K562 treated with DMSO at 1 percent for 4 hours (cell line): ENCODE measurements around the gene GFOD2. TPM values are rescaled to one million over a fixed set of nuclear protein-coding genes. Genes with fewer than 3 reads are reported as not detected.

ENCODE experiments used
- total RNA-seq: library from RNA; unstranded; fragments of 300-600 nt; gene quantifications from 2 replicates; pipeline ENCODE4 v1.2.3, GENCODE V29; 2022; ENCODE audit not compliant: insufficient read depth

Gene GFOD2
- total RNA-seq = 11.6 and 15.4 TPM in 2 replicates

GRCh38 chr16:67719048-67719777 lies at the start of gene GFOD2:
Gene GFOD2 (minus strand): TSS chr16:67719316. CDS start chr16:67685715, 33,601 bp downstream.

GRCh38 chr16:67666559-67667452 lies 52.3 kb downstream of the GFOD2 start, which contains the start of the genes C16orf86 and ENKD1:
Gene C16orf86 (plus strand): TSS chr16:67666814. CDS start chr16:67666971, 157 bp downstream.
Gene ENKD1 (minus strand): TSS chr16:67666750. CDS start chr16:67666442, 308 bp downstream.

GRCh38 chr16:67660564-67661028 lies 58.5 kb downstream of the GFOD2 start, which contains the start of gene PARD6A:
Gene PARD6A (plus strand): TSS chr16:67660960. CDS start chr16:67661039, 79 bp downstream.

GRCh38 chr16:67659675-67660563 lies 59.2 kb downstream of the GFOD2 start, which contains the start of gene ACD:
Gene ACD (minus strand): TSS chr16:67660260. CDS start chr16:67660220, 40 bp downstream.

Other genes with a start within 250 kb of the GFOD2 start
- gene ATP6V0D1, start 238.2 kb downstream of the GFOD2 start, total RNA-seq = 148 and 171 TPM in 2 replicates
- gene AGRP, start 235.8 kb downstream of the GFOD2 start, total RNA-seq = not detected in 2 replicates
- gene RIPOR1, start 190.5 kb downstream of the GFOD2 start, total RNA-seq = 13.2 and 15.5 TPM in 2 replicates
- gene CTCF, start 156.8 kb downstream of the GFOD2 start, total RNA-seq = 25.4 and 34.1 TPM in 2 replicates
- gene CARMIL2, start 74.2 kb downstream of the GFOD2 start, total RNA-seq = 1.4 and 3.7 TPM in 2 replicates
- 29.2 and 33.2 TPM in 2 replicates for gene ACD, start 59.1 kb downstream of the GFOD2 start, total RNA-seq
- gene PARD6A, start 58.4 kb downstream of the GFOD2 start, total RNA-seq = 0.59 and 1.4 TPM in 2 replicates
- gene ENKD1, start 52.6 kb downstream of the GFOD2 start, total RNA-seq = 8.6 and 17.8 TPM in 2 replicates
- gene C16orf86, start 52.5 kb downstream of the GFOD2 start, total RNA-seq = 1.3 TPM in 1 of 2 replicates, not detected in the other
- 16.0 and 17.3 TPM in 2 replicates for gene RANBP10, start 87.2 kb upstream of the GFOD2 start, total RNA-seq
- not detected in 2 replicates for gene TSNAXIP1, start 87.6 kb upstream of the GFOD2 start, total RNA-seq
- 30.6 and 38.0 TPM in 2 replicates for gene THAP11, start 123.0 kb upstream of the GFOD2 start, total RNA-seq
- 55.8 and 76.4 TPM in 2 replicates for gene NUTF2, start 127.6 kb upstream of the GFOD2 start, total RNA-seq
- gene CENPT, start 128.4 kb upstream of the GFOD2 start, total RNA-seq = 48.7 and 59.8 TPM in 2 replicates
- 65.6 and 82.6 TPM in 2 replicates for gene EDC4, start 153.7 kb upstream of the GFOD2 start, total RNA-seq
- gene NRN1L, start 165.6 kb upstream of the GFOD2 start, total RNA-seq = 2.7 and 3.7 TPM in 2 replicates
- gene PSKH1, start 173.9 kb upstream of the GFOD2 start, total RNA-seq = 26.3 and 27.7 TPM in 2 replicates
- gene CTRL, start 212.5 kb upstream of the GFOD2 start, total RNA-seq = 1.2 and 2.2 TPM in 2 replicates
- 72.6 and 86.4 TPM in 2 replicates for gene PSMB10, start 217.5 kb upstream of the GFOD2 start, total RNA-seq
- 4.0 and 9.4 TPM in 2 replicates for gene LCAT, start 224.8 kb upstream of the GFOD2 start, total RNA-seq
- gene SLC12A4, start 249.3 kb upstream of the GFOD2 start, total RNA-seq = 12.2 and 12.7 TPM in 2 replicates